Vagina (tissue), 2 donors: ENCODE results near the gene SLC9A7. TPM values are rescaled to one million over a fixed set of nuclear protein-coding genes. Genes with fewer than 3 reads are reported as not detected.

ENCODE experiments used
- DNase-seq, 2 donors: peaks; one replicate each; pipeline ENCODE4 v3.0.0-alpha.2; 2017; ENCODE audit errors: extremely low spot score in 2 of 2
- H3K27ac ChIP-seq: fragments of 200-600 bp; sonication (generic); one replicate; pipeline ENCODE4 v1.5.1; 2019
- H3K27me3 ChIP-seq: fragments of 200-600 bp; sonication (generic); one replicate; pipeline ENCODE4 v1.5.1; 2019
- H3K36me3 ChIP-seq, 2 donors: fragments of 200-600 bp; sonication (generic); one replicate each; pipeline ENCODE4 v1.5.1; 2017 to 2019
- H3K4me1 ChIP-seq: fragments of 200-600 bp; sonication (generic); one replicate; pipeline ENCODE4 v1.5.1; 2019
- H3K4me3 ChIP-seq, 2 donors: fragments of 200-600 bp; sonication (generic); 1 replicate in 1 of 2; 2 replicates in 1 of 2; pipeline ENCODE4 v1.5.1; 2016 to 2019
- H3K9me3 ChIP-seq: fragments of 200-600 bp; sonication (generic); one replicate; pipeline ENCODE4 v1.5.1; 2019
- POLR2A ChIP-seq, 2 donors: fragments of 450-650 bp; IDR thresholded peaks; one replicate each; pipeline ENCODE4 v1.6.1; 2017; ENCODE audit warnings: antibody characterized with exemption in 2 of 2, mild to moderate bottlenecking in 2 of 2, moderate library complexity in 2 of 2
- POLR2AphosphoS5 ChIP-seq, 2 donors: sonication (generic); formaldehyde crosslinking; IDR thresholded peaks; one replicate each; pipeline ENCODE4 v1.9.0; 2017; ENCODE audit warnings: antibody characterized with exemption in 2 of 2, mild to moderate bottlenecking in 2 of 2, low read depth in 1 of 2; ENCODE audit not compliant: insufficient read depth in 1 of 2
- intact Hi-C: fragments of 100-400 bp; cut with DNase I; formaldehyde crosslinking; loops from one replicate; pipeline ENCODE4 v1.15.1; 2023
- total RNA-seq: library from RNA; depleted of rRNA; stranded (reverse); fragments of >200 nt; gene quantifications from one replicate; pipeline ENCODE4 v1.2.3, GENCODE V29; 2016
- TF ChIP-seq, protein P1 (sequence below), 3 experiments: fragments of 450-650 bp in 2 of 3; fragments of 200-600 bp in 1 of 3; sonication (generic) in 1 of 3; IDR thresholded peaks; one replicate each; pipeline ENCODE4 v1.5.1; 2017 to 2019; ENCODE audit warnings: antibody characterized with exemption in 3 of 3, mild to moderate bottlenecking in 2 of 3, moderate library complexity in 2 of 3

The SLC9A7 gene
- total RNA-seq, 1 donor from 2014 or later = 4.2 TPM

DNA sequence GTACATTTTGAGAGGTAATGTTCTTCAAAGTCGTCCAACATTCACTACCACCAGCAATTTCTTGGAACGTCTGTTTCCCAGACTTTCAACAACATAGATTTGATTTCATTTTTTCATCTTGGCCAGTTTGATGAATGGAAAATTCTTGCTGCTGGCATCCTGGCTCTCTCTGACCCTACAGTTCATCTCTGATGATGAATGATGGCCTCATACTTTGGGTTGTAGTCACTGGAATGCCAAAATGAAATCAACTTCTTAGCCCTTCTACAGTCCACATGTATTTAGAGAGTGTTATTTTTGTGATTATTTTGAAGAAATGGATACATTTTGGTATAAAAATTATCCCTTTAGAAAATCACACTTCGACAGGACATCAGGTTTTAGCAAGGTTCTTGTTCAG, 176.6 kb downstream of the SLC9A7 start:
- no peak for DNase-seq
- Histone ChIP-seq H3K9me3 (no peaks in the 10 kb centered on the region), H3K27ac (no peak overlapping the region), H3K4me1 (peaks cover 16% of the 10 kb centered on the region), H3K4me3 (no peak overlapping the region), H3K27me3 (no peaks in the 10 kb centered on the region), H3K36me3 (no peaks in the 10 kb centered on the region)
- intact Hi-C loops = no loop called here
- TF ChIP-seq POLR2AphosphoS5 (IDR thresholded peaks at IDR 0.05; ENCODE audit: insufficient read depth in 1 of 2, low read depth in 1 of 2) = no peak
- TF ChIP-seq POLR2A (IDR thresholded peaks at IDR 0.05) = no peak
- TF ChIP-seq, protein P1, sequence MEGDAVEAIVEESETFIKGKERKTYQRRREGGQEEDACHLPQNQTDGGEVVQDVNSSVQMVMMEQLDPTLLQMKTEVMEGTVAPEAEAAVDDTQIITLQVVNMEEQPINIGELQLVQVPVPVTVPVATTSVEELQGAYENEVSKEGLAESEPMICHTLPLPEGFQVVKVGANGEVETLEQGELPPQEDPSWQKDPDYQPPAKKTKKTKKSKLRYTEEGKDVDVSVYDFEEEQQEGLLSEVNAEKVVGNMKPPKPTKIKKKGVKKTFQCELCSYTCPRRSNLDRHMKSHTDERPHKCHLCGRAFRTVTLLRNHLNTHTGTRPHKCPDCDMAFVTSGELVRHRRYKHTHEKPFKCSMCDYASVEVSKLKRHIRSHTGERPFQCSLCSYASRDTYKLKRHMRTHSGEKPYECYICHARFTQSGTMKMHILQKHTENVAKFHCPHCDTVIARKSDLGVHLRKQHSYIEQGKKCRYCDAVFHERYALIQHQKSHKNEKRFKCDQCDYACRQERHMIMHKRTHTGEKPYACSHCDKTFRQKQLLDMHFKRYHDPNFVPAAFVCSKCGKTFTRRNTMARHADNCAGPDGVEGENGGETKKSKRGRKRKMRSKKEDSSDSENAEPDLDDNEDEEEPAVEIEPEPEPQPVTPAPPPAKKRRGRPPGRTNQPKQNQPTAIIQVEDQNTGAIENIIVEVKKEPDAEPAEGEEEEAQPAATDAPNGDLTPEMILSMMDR (IDR thresholded peaks at IDR 0.05) = no peak

DNA sequence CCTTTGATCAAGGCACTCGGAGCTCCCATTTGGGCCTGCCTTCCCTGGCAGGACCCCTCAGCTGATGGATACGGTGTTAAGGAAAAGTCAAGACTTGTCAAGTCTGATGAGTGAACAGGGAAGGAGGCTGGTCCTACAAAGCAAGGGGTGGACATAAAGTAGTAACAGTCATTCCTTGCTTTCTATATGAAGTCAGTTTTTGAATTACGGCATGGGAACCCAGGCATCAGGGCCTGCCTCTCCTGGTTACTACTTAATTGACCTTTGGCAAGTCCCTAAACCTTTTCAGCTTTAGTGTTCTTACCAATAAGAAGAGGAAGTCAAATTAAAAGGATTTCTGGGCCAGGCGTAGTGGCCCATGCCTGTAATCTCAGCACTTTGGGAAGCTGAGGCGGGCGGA, 178.3 kb downstream of the SLC9A7 start:
- no peaks in the 10 kb centered on the region for H3K27me3 ChIP-seq
- no peaks in the 10 kb centered on the region for H3K36me3 ChIP-seq
- TF ChIP-seq POLR2A (IDR thresholded peaks at IDR 0.05) (no peak), POLR2AphosphoS5 (IDR thresholded peaks at IDR 0.05; ENCODE audit: insufficient read depth in 1 of 2, low read depth in 1 of 2) (no peak)
- TF ChIP-seq, protein P1 (IDR thresholded peaks at IDR 0.05) = no peak
- H3K27ac ChIP-seq = no peak overlapping the region
- intact Hi-C loops = no loop called here
- H3K9me3 ChIP-seq = no peaks in the 10 kb centered on the region
- no peak overlapping the region for H3K4me3 ChIP-seq
- H3K4me1 ChIP-seq = peaks cover 3% of the 10 kb centered on the region
- no peak for DNase-seq

GRCh38 chrX:46579250-46579649, 179.7 kb downstream of the SLC9A7 start:
- no peaks in the 10 kb centered on the region for H3K27me3 ChIP-seq
- no peak overlapping the region for H3K27ac ChIP-seq
- H3K9me3 ChIP-seq = no peaks in the 10 kb centered on the region
- no peaks in the 10 kb centered on the region for H3K36me3 ChIP-seq
- no peak overlapping the region for H3K4me3 ChIP-seq
- peak in 1 of 2 donors; percentile 8 for DNase-seq
- intact Hi-C loops = no loop called here
- TF ChIP-seq POLR2A (IDR thresholded peaks at IDR 0.05) (no peak), POLR2AphosphoS5 (IDR thresholded peaks at IDR 0.05; ENCODE audit: insufficient read depth in 1 of 2, low read depth in 1 of 2) (no peak)
- TF ChIP-seq, protein P1 (IDR thresholded peaks at IDR 0.05) = no peak
- no peaks in the 10 kb centered on the region for H3K4me1 ChIP-seq

GRCh38 chrX:46577221-46578005, 181.5 kb downstream of the SLC9A7 start:
- intact Hi-C loops = no loop called here
- H3K36me3 ChIP-seq = no peaks in the 10 kb centered on the region
- H3K4me1 ChIP-seq = no peaks in the 10 kb centered on the region
- H3K27me3 ChIP-seq = no peaks in the 10 kb centered on the region
- TF ChIP-seq, protein P1 (IDR thresholded peaks at IDR 0.05) = no peak
- TF ChIP-seq POLR2AphosphoS5 (IDR thresholded peaks at IDR 0.05; ENCODE audit: insufficient read depth in 1 of 2, low read depth in 1 of 2) (no peak), POLR2A (IDR thresholded peaks at IDR 0.05) (no peak)
- H3K27ac ChIP-seq = peak overlapping the region; percentile 36
- H3K9me3 ChIP-seq = no peaks in the 10 kb centered on the region
- no peak for DNase-seq
- peak overlapping the region in 1 of 2 donors; percentile 63 for H3K4me3 ChIP-seq

DNA sequence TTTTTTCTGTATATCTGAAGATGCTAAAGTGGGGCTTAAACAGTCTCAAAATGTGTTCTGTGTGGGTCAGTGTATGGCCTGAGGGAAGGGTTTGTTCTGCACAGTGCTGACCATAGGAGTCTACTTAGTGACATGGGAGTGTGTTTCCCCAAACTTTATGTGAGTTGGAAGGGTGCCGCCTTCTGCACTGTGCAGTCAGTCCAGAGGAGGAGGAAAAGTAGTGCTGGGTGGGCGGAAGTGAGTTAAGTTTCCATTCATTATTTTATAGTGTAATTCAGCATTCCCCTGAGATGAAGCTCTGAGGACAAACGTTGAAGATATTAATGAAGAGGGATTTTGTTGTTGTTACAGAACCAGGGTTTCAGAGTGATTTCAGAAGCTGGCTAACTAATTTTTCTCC, 182.5 kb downstream of the SLC9A7 start:
- no peaks in the 10 kb centered on the region for H3K4me1 ChIP-seq
- H3K4me3 ChIP-seq = peak overlapping the region; percentile 57 to 63
- TF ChIP-seq POLR2A (IDR thresholded peaks at IDR 0.05) (no peak), POLR2AphosphoS5 (IDR thresholded peaks at IDR 0.05; ENCODE audit: insufficient read depth in 1 of 2, low read depth in 1 of 2) (no peak)
- TF ChIP-seq, protein P1 (IDR thresholded peaks at IDR 0.05) = no peak
- H3K36me3 ChIP-seq = no peaks in the 10 kb centered on the region
- intact Hi-C loops = no loop called here
- H3K27ac ChIP-seq = peak overlapping the region; percentile 36
- H3K9me3 ChIP-seq = no peaks in the 10 kb centered on the region
- DNase-seq = no peak
- no peaks in the 10 kb centered on the region for H3K27me3 ChIP-seq
